BE2C (cell line): ENCODE measurements around the gene VEGFB.

Experiments
- DNase-seq: peaks from one replicate; pipeline ENCODE4 v3.0.0-alpha.2; 2020
- H3K27me3 ChIP-seq: fragments of 250-450 bp; sonication (Bioruptor Pico); 2 replicates; pipeline ENCODE4 v1.5.1; 2020; ENCODE audit warnings: mild to moderate bottlenecking
- H3K36me3 ChIP-seq: fragments of 250-450 bp; sonication (Bioruptor Pico); 2 replicates; pipeline ENCODE4 v1.5.1; 2020; ENCODE audit warnings: mild to moderate bottlenecking
- H3K4me1 ChIP-seq: fragments of 250-450 bp; sonication (Bioruptor Pico); 2 replicates; pipeline ENCODE4 v1.5.1; 2020
- H3K4me3 ChIP-seq: 2 replicates; pipeline ENCODE4 v1.5.1; 2011; ENCODE audit warnings: low read depth, low read length
- H3K9me3 ChIP-seq: fragments of 250-450 bp; sonication (Bioruptor Pico); 2 replicates; pipeline ENCODE4 v1.5.1; 2020
- TF ChIP-seq, protein P1 (sequence below): IDR thresholded peaks from 2 replicates; pipeline ENCODE4 v1.5.1; 2012; ENCODE audit warnings: mild to moderate bottlenecking, low read depth, low read length

Gene VEGFB

DNA sequence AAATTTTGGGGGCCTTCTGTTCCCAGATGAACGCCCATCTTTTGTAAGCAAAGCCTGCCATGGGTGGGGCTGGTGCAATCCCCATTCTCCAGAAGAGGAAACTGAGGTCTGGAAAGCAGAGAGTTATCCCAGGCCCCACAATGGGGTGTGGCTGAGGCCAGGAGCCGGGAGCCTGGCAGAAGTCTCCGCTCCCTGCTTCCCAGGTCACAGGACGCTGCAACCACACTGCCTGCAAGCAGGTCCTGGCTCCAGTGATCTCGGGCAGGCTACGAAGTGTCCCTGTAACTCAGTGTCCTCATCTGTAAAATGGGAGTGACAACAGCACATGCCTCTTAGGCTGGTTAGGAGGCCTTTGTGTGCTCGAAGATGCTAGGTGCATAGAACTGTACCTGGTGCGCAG lies 18.7 kb downstream of the VEGFB start:
- no peaks in the 10 kb centered on the region for H3K4me1 ChIP-seq
- TF ChIP-seq, protein P1, sequence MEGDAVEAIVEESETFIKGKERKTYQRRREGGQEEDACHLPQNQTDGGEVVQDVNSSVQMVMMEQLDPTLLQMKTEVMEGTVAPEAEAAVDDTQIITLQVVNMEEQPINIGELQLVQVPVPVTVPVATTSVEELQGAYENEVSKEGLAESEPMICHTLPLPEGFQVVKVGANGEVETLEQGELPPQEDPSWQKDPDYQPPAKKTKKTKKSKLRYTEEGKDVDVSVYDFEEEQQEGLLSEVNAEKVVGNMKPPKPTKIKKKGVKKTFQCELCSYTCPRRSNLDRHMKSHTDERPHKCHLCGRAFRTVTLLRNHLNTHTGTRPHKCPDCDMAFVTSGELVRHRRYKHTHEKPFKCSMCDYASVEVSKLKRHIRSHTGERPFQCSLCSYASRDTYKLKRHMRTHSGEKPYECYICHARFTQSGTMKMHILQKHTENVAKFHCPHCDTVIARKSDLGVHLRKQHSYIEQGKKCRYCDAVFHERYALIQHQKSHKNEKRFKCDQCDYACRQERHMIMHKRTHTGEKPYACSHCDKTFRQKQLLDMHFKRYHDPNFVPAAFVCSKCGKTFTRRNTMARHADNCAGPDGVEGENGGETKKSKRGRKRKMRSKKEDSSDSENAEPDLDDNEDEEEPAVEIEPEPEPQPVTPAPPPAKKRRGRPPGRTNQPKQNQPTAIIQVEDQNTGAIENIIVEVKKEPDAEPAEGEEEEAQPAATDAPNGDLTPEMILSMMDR: no peak
- H3K27me3 ChIP-seq: no peaks in the 10 kb centered on the region
- H3K9me3 ChIP-seq: no peaks in the 10 kb centered on the region
- H3K4me3 ChIP-seq: no peak overlapping the region
- no peak for DNase-seq
- no peaks in the 10 kb centered on the region for H3K36me3 ChIP-seq

DNA sequence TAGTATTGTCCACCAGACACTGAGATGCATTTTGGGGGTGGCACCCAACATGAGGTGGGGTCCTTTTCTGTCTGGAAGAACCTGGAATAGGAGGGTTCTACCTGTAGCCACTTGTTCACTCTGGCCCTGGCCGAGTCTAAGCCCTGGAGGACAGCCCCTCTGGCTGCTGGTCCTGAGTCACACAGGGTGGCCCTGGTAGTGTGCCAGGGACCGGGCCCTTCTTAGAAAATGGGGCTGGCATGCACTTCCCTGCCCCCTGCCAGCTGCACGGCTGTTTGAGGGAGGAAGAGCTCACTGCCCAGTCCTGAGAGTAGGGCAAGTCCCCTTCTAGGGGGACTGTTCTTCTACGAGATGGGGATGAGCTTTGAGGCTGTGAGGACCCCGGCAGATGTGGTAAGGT lies 19.1 kb downstream of the VEGFB start:
- Histone ChIP-seq H3K4me3 (no peak overlapping the region), H3K9me3 (no peaks in the 10 kb centered on the region), H3K36me3 (peaks cover 2% of the 10 kb centered on the region; the same call in 1 of the 2 replicates), H3K27me3 (no peaks in the 10 kb centered on the region), H3K4me1 (no peaks in the 10 kb centered on the region)
- DNase-seq: no peak
- TF ChIP-seq, protein P1: no peak

DNA sequence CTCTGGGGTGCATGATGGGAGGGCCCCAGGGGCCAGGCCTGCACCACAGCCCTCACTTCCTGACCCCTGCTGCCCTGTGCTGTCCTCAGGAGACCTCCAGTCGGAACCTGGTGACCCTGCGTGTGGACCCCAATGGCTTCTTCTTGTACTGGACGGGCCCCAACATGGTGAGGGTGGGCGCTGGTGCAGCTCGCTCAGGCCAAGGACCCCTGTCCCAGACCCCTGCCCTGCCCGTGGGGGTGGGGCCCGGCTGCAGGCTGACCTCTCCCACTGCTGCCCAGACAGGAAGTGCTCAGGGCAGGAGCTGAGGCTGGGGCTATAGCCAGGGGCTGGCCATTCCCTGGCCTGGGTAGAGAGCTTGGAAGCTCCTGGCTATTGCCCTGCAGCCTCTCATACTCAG lies 19.9 kb downstream of the VEGFB start:
- Histone ChIP-seq H3K36me3 (peaks cover 3% of the 10 kb centered on the region; the same call in 1 of the 2 replicates), H3K9me3 (no peaks in the 10 kb centered on the region), H3K27me3 (no peaks in the 10 kb centered on the region), H3K4me3 (no peak overlapping the region), H3K4me1 (no peaks in the 10 kb centered on the region)
- TF ChIP-seq, protein P1: no peak
- DNase-seq: no peak

DNA sequence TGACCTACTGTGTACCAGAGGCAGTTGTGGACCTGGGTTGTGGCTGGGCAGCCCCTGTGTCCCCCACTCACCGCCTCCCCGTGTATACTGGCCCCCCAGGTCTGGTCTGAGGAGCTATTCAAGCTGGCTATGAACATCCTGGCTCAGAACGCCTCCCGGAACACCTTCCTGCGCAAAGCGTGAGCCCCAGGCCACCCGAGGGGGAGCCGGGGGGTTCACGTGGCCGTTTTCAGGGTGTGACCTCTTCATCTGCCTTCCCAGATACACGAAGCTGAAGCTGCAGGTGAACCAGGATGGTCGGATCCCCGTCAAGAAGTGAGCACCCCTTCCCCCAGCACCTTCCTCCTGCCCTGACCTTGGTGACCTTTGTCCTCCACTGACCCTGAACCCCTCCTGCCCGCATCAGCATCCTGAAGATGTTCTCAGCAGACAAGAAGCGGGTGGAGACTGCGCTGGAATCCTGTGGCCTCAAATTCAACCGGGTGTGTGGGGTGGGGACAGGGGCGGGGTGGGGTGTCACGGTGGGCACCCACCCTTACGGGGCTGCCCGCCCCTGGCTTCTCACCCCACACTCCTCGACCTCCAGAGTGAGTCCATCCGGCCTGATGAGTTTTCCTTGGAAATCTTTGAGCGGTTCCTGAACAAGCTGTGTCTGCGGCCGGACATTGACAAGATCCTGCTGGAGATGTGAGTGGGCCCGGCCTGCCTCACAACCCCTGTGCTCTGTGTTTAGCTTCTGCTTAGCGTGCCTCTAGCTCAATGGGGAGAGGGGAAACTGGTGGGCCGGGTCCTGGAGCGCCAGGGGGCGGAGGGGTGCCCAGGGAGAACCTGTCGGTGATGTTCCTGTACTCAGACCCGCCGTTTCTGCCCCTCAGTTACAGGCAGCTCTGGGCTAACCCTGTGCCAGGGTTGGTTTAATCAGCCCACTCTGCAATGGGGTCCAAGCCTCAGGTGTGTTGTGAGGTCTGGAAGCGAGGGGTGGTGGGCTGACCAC lies 21.0 kb downstream of the VEGFB start:
- TF ChIP-seq, protein P1: no peak
- H3K4me1 ChIP-seq: no peaks in the 10 kb centered on the region
- no peaks in the 10 kb centered on the region for H3K27me3 ChIP-seq
- H3K9me3 ChIP-seq: no peaks in the 10 kb centered on the region
- H3K36me3 ChIP-seq: peaks cover 3% of the 10 kb centered on the region; the same call in 1 of the 2 replicates
- no peak for DNase-seq
- H3K4me3 ChIP-seq: no peak overlapping the region

DNA sequence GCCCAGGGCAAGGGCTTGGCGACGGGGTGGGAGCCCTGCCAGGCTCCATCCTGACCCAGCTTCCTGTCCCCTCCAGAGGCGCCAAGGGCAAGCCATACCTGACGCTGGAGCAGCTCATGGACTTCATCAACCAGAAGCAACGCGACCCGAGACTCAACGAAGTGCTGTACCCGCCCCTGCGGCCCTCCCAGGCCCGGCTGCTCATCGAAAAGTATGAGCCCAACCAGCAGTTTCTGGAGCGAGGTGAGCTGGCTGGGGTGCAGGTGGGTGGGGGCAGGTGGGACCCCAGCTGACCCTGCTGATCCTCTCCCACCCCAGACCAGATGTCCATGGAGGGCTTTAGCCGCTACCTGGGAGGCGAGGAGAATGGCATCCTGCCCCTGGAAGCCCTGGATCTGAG lies 21.9 kb downstream of the VEGFB start:
- TF ChIP-seq, protein P1: no peak
- no peak overlapping the region for H3K4me3 ChIP-seq
- H3K27me3 ChIP-seq: no peaks in the 10 kb centered on the region
- no peaks in the 10 kb centered on the region for H3K4me1 ChIP-seq
- no peak for DNase-seq
- H3K9me3 ChIP-seq: no peaks in the 10 kb centered on the region
- H3K36me3 ChIP-seq: peaks cover 3% of the 10 kb centered on the region; the same call in 1 of the 2 replicates

DNA sequence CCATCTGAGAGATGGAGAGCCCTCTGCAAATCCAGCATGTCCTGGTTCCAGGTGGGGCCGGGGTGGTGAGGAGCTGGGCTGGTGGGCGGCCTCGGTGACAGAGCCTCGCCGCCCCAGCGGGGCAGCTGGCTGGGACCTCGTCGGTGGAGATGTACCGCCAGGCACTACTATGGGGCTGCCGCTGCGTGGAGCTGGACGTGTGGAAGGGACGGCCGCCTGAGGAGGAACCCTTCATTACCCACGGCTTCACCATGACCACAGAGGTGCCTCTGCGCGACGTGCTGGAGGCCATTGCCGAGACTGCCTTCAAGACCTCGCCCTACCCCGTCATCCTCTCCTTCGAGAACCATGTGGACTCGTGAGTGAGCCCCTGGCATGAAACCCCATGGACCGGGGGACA lies 24.0 kb downstream of the VEGFB start:
- Histone ChIP-seq H3K27me3 (no peaks in the 10 kb centered on the region), H3K4me3 (no peak overlapping the region), H3K36me3 (peaks cover 3% of the 10 kb centered on the region), H3K4me1 (peaks cover 7% of the 10 kb centered on the region), H3K9me3 (no peaks in the 10 kb centered on the region)
- TF ChIP-seq, protein P1: no peak
- DNase-seq: no peak
